Prostate gland (tissue), 2 donors: ENCODE data around the gene LIN7B. TPM values are rescaled to one million over a fixed set of nuclear protein-coding genes. Genes with fewer than 3 reads are reported as not detected.

ENCODE experiments used
- DNase-seq: peaks from one replicate; pipeline ENCODE4 v3.0.0-alpha.2; 2019; ENCODE audit warnings: low spot score
- H3K27ac ChIP-seq, 2 donors: fragments of 200-600 bp; sonication (generic); 2 replicates each; pipeline ENCODE4 v1.5.1; 2017 to 2019
- H3K27me3 ChIP-seq: fragments of 200-600 bp; sonication (generic); replicated peaks from 2 replicates; pipeline ENCODE4 v1.5.1; 2019; ENCODE audit not compliant: insufficient read depth
- H3K36me3 ChIP-seq, 2 donors: fragments of 200-600 bp; sonication (generic); 1 replicate in 1 of 2; 2 replicates in 1 of 2; pipeline versions ENCODE4 v1.5.1 to v1.8.1; 2017 to 2019
- H3K4me1 ChIP-seq: fragments of 200-600 bp; sonication (generic); replicated peaks from 2 replicates; pipeline ENCODE4 v1.5.1; 2019
- H3K4me3 ChIP-seq, 2 donors: fragments of 200-600 bp; sonication (generic); 2 replicates each; pipeline ENCODE4 v1.5.1; 2017 to 2019
- H3K9me3 ChIP-seq: fragments of 200-600 bp; sonication (generic); 2 replicates; pipeline ENCODE4 v1.5.1; 2017
- POLR2A ChIP-seq: fragments of 450-650 bp; IDR thresholded peaks from one replicate; pipeline ENCODE4 v1.6.1; 2016; ENCODE audit warnings: antibody characterized with exemption, mild to moderate bottlenecking
- POLR2AphosphoS5 ChIP-seq: sonication (generic); formaldehyde crosslinking; IDR thresholded peaks from one replicate; pipeline ENCODE4 v1.6.1; 2017; ENCODE audit warnings: antibody characterized with exemption
- WGBS: methylation state at CpG from one replicate; pipeline ENCODE4 v1.1.5; 2018; 5-methylcytosine and 5-hydroxymethylcytosine counted together
- intact Hi-C: fragments of 100-400 bp; cut with DNase I; formaldehyde crosslinking; loops from one replicate; pipeline ENCODE4 v1.14.2; 2022
- total RNA-seq, 2 donors: library from RNA; depleted of rRNA; stranded (reverse); fragments of >200 nt; gene quantifications; one replicate each; pipeline ENCODE4 v1.1.0, GENCODE V29; 2016
- TF ChIP-seq, protein P1 (sequence below), 4 experiments: fragments of 200-600 bp in 2 of 4; fragments of 450-650 bp in 2 of 4; sonication (generic) in 2 of 4; IDR thresholded peaks; 1 replicate in 3 of 4; 2 replicates in 1 of 4; pipeline ENCODE4 v1.5.1; 2016 to 2019; ENCODE audit warnings: antibody characterized with exemption in 4 of 4, mild to moderate bottlenecking in 2 of 4, moderate library complexity in 2 of 4

Gene LIN7B
- total RNA-seq, 2 donors from 2014 or later = 31.2 to 64.3 TPM

DNA sequence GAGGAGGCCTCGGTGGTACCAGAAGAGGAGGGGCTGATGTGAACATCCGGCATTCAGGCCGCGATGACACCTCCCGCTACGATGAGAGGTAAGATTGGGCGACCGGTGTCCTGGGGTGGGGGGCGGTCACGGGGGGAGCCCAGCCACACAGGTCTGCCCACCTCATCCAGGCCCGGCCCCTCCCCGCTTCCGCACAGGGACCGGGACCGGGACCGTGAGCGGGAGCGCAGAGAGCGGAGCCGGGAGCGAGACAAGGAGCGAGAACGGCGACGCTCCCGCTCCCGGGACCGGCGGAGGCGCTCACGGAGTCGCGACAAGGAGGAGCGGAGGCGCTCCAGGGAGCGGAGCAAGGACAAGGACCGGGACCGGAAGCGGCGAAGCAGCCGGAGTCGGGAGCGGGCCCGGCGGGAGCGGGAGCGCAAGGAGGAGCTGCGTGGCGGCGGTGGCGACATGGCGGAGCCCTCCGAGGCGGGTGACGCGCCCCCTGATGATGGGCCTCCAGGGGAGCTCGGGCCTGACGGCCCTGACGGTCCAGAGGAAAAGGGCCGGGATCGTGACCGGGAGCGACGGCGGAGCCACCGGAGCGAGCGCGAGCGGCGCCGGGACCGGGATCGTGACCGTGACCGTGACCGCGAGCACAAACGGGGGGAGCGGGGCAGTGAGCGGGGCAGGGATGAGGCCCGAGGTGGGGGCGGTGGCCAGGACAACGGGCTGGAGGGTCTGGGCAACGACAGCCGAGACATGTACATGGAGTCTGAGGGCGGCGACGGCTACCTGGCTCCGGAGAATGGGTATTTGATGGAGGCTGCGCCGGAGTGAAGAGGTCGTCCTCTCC lies 6.3 kb upstream of the LIN7B start:
- no peak for DNase-seq
- Histone ChIP-seq H3K9me3 (no peaks in the 10 kb centered on the region), H3K36me3 (peaks cover 12 to 27% of the 10 kb centered on the region in 2 donors), H3K4me1 (no peaks in the 10 kb centered on the region), H3K27ac (no peak overlapping the region), H3K4me3 (no peak overlapping the region), H3K27me3 (no peaks in the 10 kb centered on the region)
- whole genome bisulfite sequencing = 93% methylated on average over 89 of the region's 93 CpGs
- TF ChIP-seq, protein P1, sequence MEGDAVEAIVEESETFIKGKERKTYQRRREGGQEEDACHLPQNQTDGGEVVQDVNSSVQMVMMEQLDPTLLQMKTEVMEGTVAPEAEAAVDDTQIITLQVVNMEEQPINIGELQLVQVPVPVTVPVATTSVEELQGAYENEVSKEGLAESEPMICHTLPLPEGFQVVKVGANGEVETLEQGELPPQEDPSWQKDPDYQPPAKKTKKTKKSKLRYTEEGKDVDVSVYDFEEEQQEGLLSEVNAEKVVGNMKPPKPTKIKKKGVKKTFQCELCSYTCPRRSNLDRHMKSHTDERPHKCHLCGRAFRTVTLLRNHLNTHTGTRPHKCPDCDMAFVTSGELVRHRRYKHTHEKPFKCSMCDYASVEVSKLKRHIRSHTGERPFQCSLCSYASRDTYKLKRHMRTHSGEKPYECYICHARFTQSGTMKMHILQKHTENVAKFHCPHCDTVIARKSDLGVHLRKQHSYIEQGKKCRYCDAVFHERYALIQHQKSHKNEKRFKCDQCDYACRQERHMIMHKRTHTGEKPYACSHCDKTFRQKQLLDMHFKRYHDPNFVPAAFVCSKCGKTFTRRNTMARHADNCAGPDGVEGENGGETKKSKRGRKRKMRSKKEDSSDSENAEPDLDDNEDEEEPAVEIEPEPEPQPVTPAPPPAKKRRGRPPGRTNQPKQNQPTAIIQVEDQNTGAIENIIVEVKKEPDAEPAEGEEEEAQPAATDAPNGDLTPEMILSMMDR (IDR thresholded peaks at IDR 0.05) = no peak
- TF ChIP-seq POLR2AphosphoS5 (no peak), POLR2A (no peak)
- intact Hi-C loops = no loop called here

DNA sequence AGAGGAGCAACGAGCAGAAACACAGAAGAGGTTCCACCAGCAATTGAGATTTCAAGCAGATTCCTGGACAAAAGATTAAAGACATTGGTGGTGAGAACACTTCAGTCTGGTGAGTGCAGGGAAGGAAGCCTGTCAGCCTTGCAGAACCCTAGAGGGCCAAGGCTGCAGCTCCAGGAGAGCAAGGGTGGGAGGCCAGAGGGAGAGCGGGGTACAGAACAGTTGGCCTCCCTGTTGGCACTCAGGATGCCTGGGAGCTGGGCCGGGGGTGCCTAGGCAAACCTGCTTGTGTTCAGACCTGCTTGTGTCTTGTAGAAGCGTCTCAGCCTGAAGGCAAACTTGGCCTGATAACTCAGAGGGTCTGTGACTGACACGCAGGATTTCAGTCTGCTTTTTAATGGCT lies 5.1 kb upstream of the LIN7B start:
- Histone ChIP-seq H3K4me3 (no peak overlapping the region), H3K36me3 (peaks cover 12 to 23% of the 10 kb centered on the region in 2 donors), H3K4me1 (no peaks in the 10 kb centered on the region), H3K27me3 (no peaks in the 10 kb centered on the region), H3K27ac (no peak overlapping the region), H3K9me3 (no peaks in the 10 kb centered on the region)
- DNase-seq = no peak
- TF ChIP-seq, protein P1 (IDR thresholded peaks at IDR 0.05) = no peak
- TF ChIP-seq POLR2A (no peak), POLR2AphosphoS5 (no peak)
- 67% methylated on average over 5 of the region's 5 CpGs for WGBS
- intact Hi-C loops = no loop called here

DNA sequence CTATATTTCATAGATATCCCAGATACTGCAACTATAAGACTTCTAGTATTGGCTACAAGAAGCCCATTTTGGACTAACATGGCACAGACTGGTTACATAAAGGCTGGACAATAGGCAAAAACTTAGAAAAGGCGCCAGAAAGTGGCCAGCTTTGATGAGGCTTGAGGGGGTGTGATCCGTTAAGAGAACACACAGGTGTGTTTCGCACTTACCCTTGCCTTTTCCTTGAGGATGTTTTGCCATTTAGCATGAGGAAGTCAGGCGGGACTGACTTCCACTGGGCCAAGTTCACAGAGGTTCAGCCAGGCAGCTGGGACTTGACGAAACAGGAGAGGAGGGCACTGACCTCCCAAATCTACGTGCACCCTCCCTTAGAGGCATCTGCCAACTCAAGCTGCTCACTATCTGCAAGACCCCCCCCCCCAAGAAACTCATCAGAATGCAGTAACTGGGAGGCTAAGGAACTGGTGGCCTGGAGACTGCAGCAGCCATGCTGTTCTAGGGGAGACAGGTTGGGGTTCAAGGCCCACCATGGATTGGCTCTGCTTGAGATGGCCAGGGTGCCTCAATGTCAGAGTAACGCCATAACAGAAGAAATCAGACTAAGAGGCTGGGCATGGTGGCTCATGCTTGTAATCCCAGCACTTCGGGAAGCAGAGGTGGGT lies 4.5 kb upstream of the LIN7B start:
- intact Hi-C loops = no loop called here
- no peaks in the 10 kb centered on the region for H3K9me3 ChIP-seq
- 84% methylated on average over 8 of the region's 8 CpGs for WGBS
- no peaks in the 10 kb centered on the region for H3K27me3 ChIP-seq
- H3K27ac ChIP-seq = no peak overlapping the region
- TF ChIP-seq, protein P1 (IDR thresholded peaks at IDR 0.05) = no peak
- TF ChIP-seq POLR2AphosphoS5 (no peak), POLR2A (no peak)
- no peak for DNase-seq
- no peak overlapping the region for H3K4me3 ChIP-seq
- peaks cover 12 to 20% of the 10 kb centered on the region in 2 donors for H3K36me3 ChIP-seq
- H3K4me1 ChIP-seq = no peaks in the 10 kb centered on the region

- H3K9me3 ChIP-seq = no peaks in the 10 kb centered on the region
- DNase-seq = no peak
- WGBS = 41% methylated on average over 3 of the region's 3 CpGs
- no peaks in the 10 kb centered on the region for H3K4me1 ChIP-seq
- H3K27ac ChIP-seq = no peak overlapping the region
- TF ChIP-seq POLR2A = no peak
- TF ChIP-seq, protein P1 (IDR thresholded peaks at IDR 0.05) = no peak
- no peak for TF ChIP-seq POLR2AphosphoS5
- peaks cover 12 to 15% of the 10 kb centered on the region in 2 donors for H3K36me3 ChIP-seq
- H3K4me3 ChIP-seq = no peak overlapping the region
- no peaks in the 10 kb centered on the region for H3K27me3 ChIP-seq
- intact Hi-C loops = no loop called here
Observed at GRCh38 chr19:49110567-49110966, 3.6 kb upstream of the LIN7B start.
